Smooth muscle cell (in vitro differentiated cells): ENCODE data around the gene LINGO1. TPM values are rescaled to one million over a fixed set of nuclear protein-coding genes. Genes with fewer than 3 reads are reported as not detected.

ENCODE experiments used
- DNase-seq: peaks from one replicate; lab custom pipeline; 2025; ENCODE audit not compliant: unreplicated experiment; lab: John Stamatoyannopoulos, UW
- H2AFZ ChIP-seq: fragments of 200-600 bp; sonication (generic); 2 replicates; pipeline ENCODE4 v1.6.0; 2016; ENCODE audit warnings: antibody characterized with exemption, low read depth, mild to moderate bottlenecking
- H3F3A ChIP-seq: fragments of 200-600 bp; sonication (generic); 2 replicates; pipeline ENCODE4 v1.6.0; 2017; ENCODE audit warnings: antibody characterized with exemption, low read depth
- H3K27ac ChIP-seq: fragments of 200-600 bp; sonication (generic); 2 replicates; pipeline ENCODE4 v1.5.1; 2016; ENCODE audit warnings: low read depth, mild to moderate bottlenecking
- H3K27me3 ChIP-seq: fragments of 200-600 bp; sonication (generic); 2 replicates; pipeline ENCODE4 v1.6.1; 2016; ENCODE audit warnings: low read depth, mild to moderate bottlenecking
- H3K36me3 ChIP-seq: fragments of 200-600 bp; sonication (generic); 2 replicates; pipeline ENCODE4 v1.5.1; 2016; ENCODE audit warnings: low read depth
- H3K4me1 ChIP-seq: fragments of 200-600 bp; sonication (generic); 2 replicates; pipeline ENCODE4 v1.5.1; 2016; ENCODE audit warnings: low read depth
- H3K4me2 ChIP-seq: fragments of 200-600 bp; sonication (generic); 2 replicates; pipeline ENCODE4 v1.6.0; 2016; ENCODE audit warnings: mild to moderate bottlenecking
- H3K4me3 ChIP-seq: fragments of 200-600 bp; sonication (generic); 2 replicates; pipeline ENCODE4 v1.5.1; 2016; ENCODE audit warnings: mild to moderate bottlenecking
- H3K79me2 ChIP-seq: fragments of 200-600 bp; sonication (generic); 2 replicates; pipeline ENCODE4 v1.6.0; 2016; ENCODE audit warnings: low read depth, mild to moderate bottlenecking
- H3K9ac ChIP-seq: fragments of 200-600 bp; sonication (generic); 2 replicates; pipeline ENCODE4 v1.6.0; 2016; ENCODE audit warnings: low read depth
- H3K9me3 ChIP-seq: fragments of 200-600 bp; sonication (generic); replicated peaks from 2 replicates; pipeline ENCODE4 v1.5.1; 2016; ENCODE audit warnings: low read depth
- H4K20me1 ChIP-seq: fragments of 200-600 bp; sonication (generic); 2 replicates; pipeline ENCODE4 v1.6.0; 2016; ENCODE audit warnings: low read depth
- CTCF ChIP-seq: fragments of 200-600 bp; sonication (generic); IDR thresholded peaks from 2 replicates; pipeline ENCODE4 v1.5.1; 2017; ENCODE audit warnings: borderline replicate concordance, mild to moderate bottlenecking, antibody characterized with exemption; ENCODE audit not compliant: insufficient read depth, poor library complexity, severe bottlenecking
- WGBS: methylation state at CpG from one replicate; pipeline ENCODE4 v1.1.7; 2016; ENCODE audit warnings: low lambda C conversion rate; 5-methylcytosine and 5-hydroxymethylcytosine counted together
- polyA plus RNA-seq: library from polyadenylated mRNA; unstranded; fragments of >200 nt; fragmentation: Nextera tagmentation; extraction: Ambion mirVana; gene quantifications from 2 replicates; pipeline ENCODE4 v1.2.1, GENCODE V29; 2016
- total RNA-seq: library from RNA; depleted of rRNA; stranded (reverse); fragments of >200 nt; gene quantifications from 2 replicates; pipeline ENCODE4 v1.2.3, GENCODE V29; 2014

The LINGO1 gene
- total and polyA plus RNA-seq, 2 experiments from 2014 or later: 3.5 to 13.4 TPM

DNA sequence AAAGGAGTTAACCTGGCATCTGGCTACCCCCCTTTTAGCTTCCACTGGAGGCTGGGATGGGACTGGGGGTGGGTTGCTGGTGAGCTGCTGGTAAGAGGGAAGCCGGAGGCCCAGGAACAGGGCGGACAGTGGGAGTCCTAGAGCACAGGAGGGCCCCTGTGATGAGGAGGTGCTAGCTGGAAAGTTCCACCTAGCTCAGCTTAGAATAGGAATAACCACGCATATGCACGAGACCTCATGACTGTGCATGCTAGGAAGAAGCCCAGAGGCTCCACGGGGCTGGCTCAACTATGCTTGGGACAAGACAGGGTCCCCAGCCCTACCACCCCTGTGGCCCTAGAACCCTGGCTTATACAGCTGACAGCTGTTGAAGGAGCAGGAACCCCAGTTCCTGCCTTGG is 34.1 kb downstream of the LINGO1 start:
- no peak for DNase-seq
- Histone ChIP-seq H3K79me2 (no peaks in the 10 kb centered on the region), H3K4me1 (peaks cover 10% of the 10 kb centered on the region), H3K27me3 (no peaks in the 10 kb centered on the region), H3F3A (peaks cover 6% of the 10 kb centered on the region), H3K9me3 (no peaks in the 10 kb centered on the region), H3K27ac (no peak overlapping the region), H3K36me3 (no peaks in the 10 kb centered on the region), H3K4me2 (no peak overlapping the region), H3K4me3 (no peak overlapping the region), H3K9ac (no peak overlapping the region), H4K20me1 (no peaks in the 10 kb centered on the region), H2AFZ (no peak overlapping the region)
- TF ChIP-seq CTCF: no peak
- 89% methylated on average over 5 of the region's 5 CpGs for WGBS

DNA sequence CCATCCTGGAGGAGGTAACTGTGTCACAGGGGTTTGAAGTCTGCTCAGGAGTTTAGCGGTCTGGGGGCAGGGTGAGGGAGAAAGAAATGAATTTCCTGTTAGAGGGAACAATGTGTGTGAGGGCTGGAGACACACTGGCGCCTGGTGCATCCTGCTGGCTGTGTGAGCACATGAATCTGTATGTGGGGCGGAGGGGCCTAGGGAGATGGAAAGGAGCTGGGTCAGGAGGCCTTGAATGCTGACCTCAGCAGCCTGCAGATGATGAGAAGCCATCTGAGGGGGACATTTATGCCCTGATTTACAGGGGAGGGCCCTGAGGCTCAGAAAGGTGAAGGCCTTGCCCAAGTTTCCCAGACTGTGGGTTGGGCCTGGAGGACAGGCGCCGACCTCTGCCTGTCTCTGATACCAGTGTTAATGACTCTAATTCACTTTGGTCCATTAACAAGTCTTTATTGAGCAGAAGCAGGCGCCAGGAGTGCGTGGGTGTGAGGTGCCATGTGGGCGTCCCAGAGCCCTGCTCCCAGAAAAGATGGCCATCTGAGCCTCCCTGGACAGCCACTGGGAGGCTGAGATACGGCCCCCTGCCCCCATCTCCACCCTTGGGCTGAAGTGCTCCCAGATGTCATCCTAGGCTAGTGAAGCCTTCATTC is 34.8 kb downstream of the LINGO1 start:
- H3K36me3 ChIP-seq: no peaks in the 10 kb centered on the region
- 59% methylated on average over 9 of the region's 9 CpGs for WGBS
- no peaks in the 10 kb centered on the region for H3F3A ChIP-seq
- H3K4me1 ChIP-seq: peaks cover 10% of the 10 kb centered on the region
- no peak overlapping the region for H2AFZ ChIP-seq
- no peak for TF ChIP-seq CTCF
- H3K9me3 ChIP-seq: no peaks in the 10 kb centered on the region
- no peak overlapping the region for H3K9ac ChIP-seq
- H3K27me3 ChIP-seq: no peaks in the 10 kb centered on the region
- DNase-seq: no peak
- H4K20me1 ChIP-seq: no peaks in the 10 kb centered on the region
- no peaks in the 10 kb centered on the region for H3K79me2 ChIP-seq
- no peak overlapping the region for H3K4me2 ChIP-seq
- H3K27ac ChIP-seq: no peak overlapping the region
- no peak overlapping the region for H3K4me3 ChIP-seq

- Histone ChIP-seq H2AFZ (no peak overlapping the region), H3F3A (no peaks in the 10 kb centered on the region), H3K36me3 (no peaks in the 10 kb centered on the region), H3K4me2 (no peak overlapping the region), H3K27me3 (no peaks in the 10 kb centered on the region), H3K9me3 (no peaks in the 10 kb centered on the region), H3K4me3 (no peak overlapping the region), H3K4me1 (peaks cover 10% of the 10 kb centered on the region), H4K20me1 (no peaks in the 10 kb centered on the region), H3K79me2 (no peaks in the 10 kb centered on the region), H3K9ac (no peak overlapping the region), H3K27ac (no peak overlapping the region)
- no peak for TF ChIP-seq CTCF
- WGBS: 86% methylated on average over 15 of the region's 15 CpGs
- no peak for DNase-seq
These were observed 35.6 kb downstream of the LINGO1 start for GRCh38 chr15:77596821-77597803.
